HG03097 (cell line): Measurements from ENCODE around the gene COX18.

Experiments
- ATAC-seq: cut with Tn5 transposase; IDR thresholded peaks from one replicate; pipeline ENCODE4 v1.9.1; 2021; ENCODE audit not compliant: unreplicated experiment, low FRiP score

COX18 gene

GRCh38 chr4:73053974-73054480, 15.5 kb downstream of the COX18 start:
- ATAC-seq = no peak

DNA sequence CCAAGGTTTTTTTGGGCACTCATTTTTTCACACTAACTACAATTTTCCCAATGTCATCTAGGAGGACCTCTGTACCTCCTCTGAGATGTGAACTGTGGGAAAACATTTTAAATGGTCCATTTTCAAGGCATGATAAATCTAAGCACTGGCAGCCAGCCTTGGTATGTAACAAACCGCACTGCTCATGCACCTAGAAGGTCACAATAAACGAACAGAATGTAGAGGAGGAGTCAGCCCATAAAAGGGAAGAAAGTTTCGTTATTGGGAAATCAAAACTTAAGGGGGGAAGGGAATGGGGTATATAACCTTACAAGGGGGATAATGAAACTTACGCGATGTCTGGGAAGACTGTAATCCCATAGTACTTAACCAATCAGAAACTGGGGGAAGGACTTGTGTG, 16.4 kb downstream of the COX18 start:
- ATAC-seq = no peak

DNA sequence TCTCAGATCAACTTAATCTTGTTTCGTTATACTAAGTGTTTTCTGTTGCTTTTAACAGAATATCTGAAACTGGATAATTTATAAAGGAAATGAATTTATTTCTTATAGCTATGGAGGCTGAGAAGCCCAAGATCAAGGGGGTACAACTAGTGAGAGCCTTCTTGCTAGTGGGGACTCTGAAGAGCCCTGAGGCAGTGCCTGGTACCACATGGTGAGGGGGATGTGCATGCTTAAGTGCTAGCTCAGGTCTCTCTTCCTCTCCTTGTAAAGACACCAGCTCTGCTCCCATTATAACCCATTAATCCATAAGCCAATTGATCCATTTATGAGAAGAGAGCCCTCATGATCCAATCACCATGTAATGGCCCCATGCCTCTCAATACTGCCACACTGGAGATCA, 17.9 kb downstream of the COX18 start:
- no peak for ATAC-seq

DNA sequence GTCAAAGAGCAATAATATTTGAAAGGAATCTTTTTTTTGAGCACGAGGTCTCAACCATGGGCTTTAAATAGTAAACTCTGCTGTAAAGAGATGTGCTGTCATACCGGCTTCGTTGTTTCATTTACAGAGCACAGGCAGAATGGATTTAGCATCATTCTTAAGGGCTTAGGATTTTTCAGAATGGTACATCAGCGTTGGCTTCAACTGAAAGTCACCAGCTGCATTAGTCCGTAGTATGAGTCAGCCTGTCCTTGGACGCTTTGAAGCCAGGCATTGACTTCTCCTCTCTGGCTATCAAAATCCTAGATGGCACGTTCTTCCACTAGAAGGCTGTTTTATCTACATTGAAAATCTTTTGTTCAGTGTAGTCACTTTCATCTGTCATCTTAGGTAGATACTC, 23.6 kb downstream of the COX18 start:
- ATAC-seq = no peak

- ATAC-seq = no peak
Observed at GRCh38 chr4:73037057-73037456, 32.5 kb downstream of the COX18 start.

- no peak for ATAC-seq
Observed at GRCh38 chr4:73036123-73036522, 33.4 kb downstream of the COX18 start.

- no peak for ATAC-seq
Observed at GRCh38 chr4:73034896-73035295, 34.6 kb downstream of the COX18 start.

DNA sequence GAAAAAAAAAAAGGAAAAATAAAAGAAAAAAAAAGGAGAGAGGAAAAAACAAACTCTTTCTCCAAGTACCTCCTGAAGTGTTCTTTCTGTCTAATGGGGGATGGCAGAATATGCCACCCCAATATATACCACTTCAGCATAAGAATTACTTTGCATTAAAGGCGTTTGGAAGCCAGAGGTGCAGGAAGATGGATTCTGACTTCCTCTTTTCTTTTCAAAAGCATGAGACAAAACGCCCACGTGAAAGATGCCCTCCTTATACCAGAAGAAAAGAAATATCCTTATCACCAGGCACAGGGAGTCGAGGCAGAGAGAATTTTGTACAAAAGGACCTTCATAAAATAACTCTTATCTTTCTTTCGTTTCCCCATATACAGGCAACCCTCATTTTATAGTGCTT, 40.9 kb downstream of the COX18 start:
- ATAC-seq = no peak

GRCh38 chr4:73021634-73022033, 47.9 kb downstream of the COX18 start:
- ATAC-seq = no peak

DNA sequence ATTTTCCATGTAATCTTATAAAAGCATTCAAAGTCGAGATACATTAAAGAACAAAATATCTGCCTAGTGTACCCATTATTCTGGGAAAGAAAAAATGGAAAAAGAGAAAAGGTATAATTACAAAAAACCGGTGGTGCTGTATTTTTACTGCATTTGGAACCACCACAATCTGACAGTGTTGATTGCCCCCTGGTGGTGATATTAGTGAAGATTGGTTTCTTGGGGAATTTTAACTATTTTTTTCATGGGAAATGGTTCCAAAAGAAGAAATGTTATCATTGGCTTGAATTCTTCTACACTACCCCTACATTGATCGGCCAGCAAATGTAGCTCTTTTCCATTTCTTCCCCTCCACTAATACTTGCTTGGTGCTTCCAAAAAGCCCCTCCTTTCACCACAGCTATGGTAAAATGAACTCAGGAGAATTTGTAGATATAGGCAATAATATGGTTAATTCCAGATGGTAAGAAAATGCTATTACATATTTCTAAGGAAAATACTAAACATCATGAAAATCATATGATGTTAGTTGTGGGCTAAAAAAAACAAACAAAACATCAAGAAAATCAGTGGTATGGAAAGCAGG, 50.0 kb downstream of the COX18 start:
- no peak for ATAC-seq

DNA sequence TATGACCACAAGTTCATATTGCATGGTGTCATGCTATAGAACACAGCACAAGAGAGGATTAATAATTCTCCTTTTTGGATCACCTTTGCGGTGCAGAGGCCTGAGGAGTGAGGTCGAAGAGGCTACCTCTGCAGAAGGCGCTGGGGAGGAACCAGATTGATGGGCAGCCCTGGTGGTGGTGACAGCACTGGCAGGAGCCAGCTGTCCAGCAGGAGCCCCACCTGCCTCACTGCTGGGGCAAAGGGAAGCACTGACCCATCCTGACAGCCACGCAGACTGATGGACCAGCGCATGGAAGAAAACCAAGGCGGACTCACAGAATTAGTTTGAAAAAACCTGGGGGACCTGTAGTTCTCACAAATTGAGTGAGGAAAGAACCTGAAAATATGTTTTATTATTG, 50.9 kb downstream of the COX18 start:
- no peak for ATAC-seq

DNA sequence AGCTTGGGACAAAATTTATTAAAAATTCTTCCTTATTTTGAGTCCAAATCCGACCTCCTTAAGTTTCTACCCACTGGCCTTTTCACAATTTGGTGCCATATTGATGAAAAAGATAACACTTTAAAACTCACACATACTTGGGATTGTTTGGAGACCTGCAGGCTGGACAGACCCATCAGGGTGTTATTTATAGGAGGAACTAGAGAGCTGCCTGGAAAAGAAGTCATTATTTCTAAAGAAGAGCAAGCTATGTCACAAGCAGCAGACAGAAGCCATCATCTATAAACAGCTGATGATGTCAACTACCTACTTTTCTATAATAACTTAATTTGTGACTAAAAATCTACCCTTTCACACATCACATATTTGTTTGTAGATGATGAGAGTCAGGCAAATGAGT, 56.2 kb downstream of the COX18 start:
- ATAC-seq = no peak

DNA sequence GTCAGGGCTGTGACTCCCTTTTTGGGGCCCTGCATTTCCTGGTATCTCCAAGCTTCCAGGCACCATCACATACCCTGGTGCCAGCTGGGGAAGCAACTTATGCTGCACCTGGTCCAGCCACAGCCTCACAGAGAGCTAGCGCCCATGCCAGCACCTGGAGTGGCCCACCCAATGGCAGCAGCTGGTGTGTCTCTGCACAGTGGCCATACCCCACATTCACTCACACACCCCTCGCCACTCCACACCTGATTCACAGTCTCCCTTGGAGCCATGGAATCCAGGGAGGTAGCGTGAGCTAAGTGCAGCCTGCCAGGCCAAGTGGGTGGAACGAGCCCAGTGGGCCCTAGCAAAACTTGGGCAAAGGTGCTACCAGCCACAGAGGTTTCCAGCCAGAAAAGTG, 56.8 kb downstream of the COX18 start:
- no peak for ATAC-seq

DNA sequence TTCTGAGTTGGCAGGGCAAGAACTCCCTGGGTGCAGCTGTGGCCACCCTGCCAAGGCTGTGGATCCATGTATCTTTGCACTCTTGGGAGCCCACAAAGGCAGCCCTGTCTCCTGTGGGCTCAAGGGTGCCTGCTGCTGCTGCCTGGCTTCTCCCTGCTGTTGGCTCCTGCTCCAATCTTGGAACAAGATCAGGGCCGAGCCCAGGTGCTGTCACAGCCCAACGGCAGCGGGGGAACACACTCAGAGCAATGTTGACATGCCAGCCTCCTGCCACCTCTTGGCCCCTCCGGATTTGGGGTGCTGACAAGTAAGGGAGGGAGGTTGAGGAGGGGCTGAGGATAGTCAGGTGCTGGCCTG, 57.9 kb downstream of the COX18 start:
- ATAC-seq = no peak

DNA sequence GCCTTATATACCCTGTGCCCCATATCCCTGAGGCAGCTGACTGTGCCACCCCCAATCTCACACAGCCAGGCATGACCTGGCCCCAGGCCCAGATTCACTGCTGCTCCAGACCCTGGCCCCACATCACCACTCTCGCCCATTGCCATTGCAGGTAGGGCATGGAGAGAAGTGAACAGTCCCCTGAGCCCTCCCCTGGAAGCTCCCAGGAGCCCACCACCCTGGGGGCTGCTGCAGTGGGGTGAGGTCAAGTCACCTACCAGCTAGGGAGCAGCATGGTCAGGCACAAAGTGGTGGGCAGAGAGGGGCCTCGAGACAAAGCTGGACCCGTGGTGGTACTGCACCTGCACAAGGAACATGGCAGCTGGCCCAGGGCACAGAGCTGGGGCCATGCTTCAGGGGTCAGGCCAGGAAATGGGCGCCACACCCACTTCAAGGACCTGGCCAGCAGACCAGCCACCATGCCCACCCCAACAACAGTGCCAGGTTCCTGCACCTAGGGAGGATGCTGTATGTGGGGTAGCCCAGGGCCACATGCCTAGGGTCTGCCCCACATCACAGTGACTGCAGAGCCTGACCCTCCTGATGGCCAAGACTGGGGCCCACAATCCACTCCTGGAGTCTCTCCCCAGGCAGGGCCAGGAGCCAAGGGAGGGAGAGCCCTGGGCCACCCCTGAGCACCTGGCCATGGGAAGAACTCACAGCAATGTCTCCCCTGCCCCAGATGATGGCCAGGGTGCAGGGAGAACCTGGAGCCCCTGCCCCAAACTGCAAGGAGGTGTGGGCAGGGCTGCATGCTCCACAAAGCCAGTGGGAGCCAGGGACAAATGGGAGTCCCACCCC, 58.5 kb downstream of the COX18 start:
- no peak for ATAC-seq

DNA sequence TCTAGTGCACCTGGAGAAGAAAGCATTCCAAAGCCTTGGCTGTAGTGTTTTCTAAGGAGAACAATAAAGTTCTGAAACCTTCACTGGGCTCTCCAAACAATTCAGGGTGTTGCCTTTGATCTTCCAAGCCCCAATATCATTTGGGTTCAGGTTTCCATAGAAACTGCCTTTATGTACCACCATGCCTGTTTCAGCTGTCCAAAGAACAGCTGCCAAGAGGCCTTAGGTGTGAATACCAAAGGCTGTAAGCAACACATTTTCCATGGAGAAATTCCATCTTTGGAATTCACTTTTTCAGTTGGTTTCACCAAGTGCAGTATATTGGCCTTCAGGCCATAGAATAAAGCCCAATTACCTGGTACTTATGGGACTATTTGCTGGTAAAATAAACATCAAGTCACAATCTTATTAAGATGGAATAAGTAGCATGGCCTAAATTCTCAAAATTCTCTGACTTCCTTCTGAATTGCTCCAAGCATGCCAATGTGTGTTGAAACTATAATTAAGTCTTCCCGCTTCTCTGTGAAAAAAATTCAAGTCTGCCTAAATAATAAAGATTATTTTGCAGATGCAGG, 61.9 kb downstream of the COX18 start:
- ATAC-seq = no peak

DNA sequence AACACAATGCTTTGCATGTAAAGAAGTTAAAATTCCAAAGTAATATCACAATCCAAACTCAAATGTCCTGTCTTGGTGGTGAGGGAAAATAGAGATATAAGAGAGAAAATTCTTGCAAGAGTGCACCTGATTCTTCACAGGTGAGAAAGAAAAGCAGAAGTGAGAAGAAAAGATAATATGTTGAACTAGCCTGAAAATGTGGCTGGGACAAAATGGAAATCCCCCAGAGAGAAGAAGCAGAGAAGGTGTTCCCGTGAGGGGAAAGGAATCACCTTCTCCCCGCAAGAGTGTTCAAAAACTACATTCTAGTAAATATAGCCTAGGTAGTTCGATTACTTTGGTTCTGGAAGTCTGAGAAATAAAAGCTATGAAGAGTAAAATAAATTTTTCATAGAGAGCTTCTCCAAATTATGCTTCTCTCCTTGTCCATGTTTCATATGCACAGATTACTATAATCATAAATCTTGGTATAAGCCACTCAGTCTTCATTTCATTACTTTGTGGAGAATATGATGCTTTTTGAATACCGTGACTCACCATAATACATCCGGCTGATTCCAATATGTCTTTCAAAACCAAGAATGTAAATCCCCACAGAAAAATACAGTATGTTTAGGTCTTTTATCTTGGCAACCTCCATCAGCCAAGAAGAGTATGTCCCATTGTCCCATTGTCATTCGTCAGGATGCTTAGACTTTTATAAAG, 63.1 kb downstream of the COX18 start:
- no peak for ATAC-seq

DNA sequence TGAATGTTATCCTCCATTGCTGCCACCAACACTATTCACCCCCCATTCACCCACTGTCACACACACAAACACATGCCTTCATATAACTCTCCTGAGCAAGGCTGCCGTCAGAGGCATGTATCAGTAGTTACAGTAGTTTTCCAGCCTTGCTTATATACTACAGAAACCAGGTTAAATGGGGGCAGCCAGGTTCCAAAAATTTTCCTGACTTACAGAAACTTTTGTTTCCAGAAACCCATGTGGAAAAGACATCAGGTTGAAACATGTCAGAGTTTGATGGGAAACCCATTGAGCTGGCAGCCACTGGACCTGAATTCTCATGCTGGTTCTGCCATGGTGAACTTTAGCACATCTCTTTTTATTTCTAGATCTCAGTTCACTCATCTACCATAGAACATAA, 64.0 kb downstream of the COX18 start:
- no peak for ATAC-seq
